Astrocyte of the cerebellum (primary cell): Measurements from ENCODE around the gene FOS.

ENCODE experiments used
- DNase-seq: peaks from one replicate; pipeline ENCODE4 v3.0.0-alpha.2; 2011; ENCODE audit warnings: low read depth
- H3K4me3 ChIP-seq: 2 replicates; pipeline ENCODE4 v1.5.1; 2011; ENCODE audit warnings: mild to moderate bottlenecking, low read depth, low read length, moderate library complexity
- in situ Hi-C: cut with HindIII; loops from 2 replicates; pipeline ENCODE4 v1.10.0; 2017; ENCODE audit warnings: low sequenced_read_pairs
- TF ChIP-seq, protein P1 (sequence below): IDR thresholded peaks from 2 replicates; pipeline ENCODE4 v1.5.1; 2012; ENCODE audit warnings: low read length, low read depth, moderate library complexity, mild to moderate bottlenecking; ENCODE audit errors: missing control alignments

The FOS gene

GRCh38 chr14:75278422-75279152 is at the start of gene FOS:
Gene FOS (plus strand): TSS chr14:75278828. CDS start chr14:75278983, 155 bp downstream.
- peak within 1 kb of the TSS; percentile 97 for H3K4me3 ChIP-seq
- peak; percentile 89 for DNase-seq
- TF ChIP-seq, protein P1, sequence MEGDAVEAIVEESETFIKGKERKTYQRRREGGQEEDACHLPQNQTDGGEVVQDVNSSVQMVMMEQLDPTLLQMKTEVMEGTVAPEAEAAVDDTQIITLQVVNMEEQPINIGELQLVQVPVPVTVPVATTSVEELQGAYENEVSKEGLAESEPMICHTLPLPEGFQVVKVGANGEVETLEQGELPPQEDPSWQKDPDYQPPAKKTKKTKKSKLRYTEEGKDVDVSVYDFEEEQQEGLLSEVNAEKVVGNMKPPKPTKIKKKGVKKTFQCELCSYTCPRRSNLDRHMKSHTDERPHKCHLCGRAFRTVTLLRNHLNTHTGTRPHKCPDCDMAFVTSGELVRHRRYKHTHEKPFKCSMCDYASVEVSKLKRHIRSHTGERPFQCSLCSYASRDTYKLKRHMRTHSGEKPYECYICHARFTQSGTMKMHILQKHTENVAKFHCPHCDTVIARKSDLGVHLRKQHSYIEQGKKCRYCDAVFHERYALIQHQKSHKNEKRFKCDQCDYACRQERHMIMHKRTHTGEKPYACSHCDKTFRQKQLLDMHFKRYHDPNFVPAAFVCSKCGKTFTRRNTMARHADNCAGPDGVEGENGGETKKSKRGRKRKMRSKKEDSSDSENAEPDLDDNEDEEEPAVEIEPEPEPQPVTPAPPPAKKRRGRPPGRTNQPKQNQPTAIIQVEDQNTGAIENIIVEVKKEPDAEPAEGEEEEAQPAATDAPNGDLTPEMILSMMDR, result no peak
- in situ Hi-C loops, result no loop called here

DNA sequence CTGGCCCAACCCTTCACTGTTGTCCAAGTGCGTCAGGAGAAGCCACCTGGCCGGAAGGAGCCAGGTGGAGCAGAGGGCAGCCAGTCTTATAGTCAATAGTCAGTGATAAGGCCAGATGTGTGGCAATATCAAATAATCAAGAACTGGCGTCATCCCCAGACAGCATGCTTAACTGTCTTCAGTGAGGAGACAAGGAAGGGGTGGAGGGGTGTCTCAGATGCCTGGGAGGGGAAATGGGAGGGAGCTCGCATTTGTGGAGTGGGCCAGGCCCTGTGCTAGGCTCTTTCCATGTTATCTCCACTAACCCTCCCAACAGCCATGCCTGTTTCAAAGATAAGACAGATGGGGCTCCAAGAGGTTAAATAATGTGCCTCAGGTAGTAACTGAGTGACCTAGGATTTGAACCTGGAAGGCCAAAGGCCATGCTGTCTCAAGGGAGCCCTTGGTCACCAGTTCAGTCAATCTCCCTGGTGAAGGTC is 48.9 kb upstream of the FOS start:
- in situ Hi-C loops, result no loop called here
- TF ChIP-seq, protein P1, result no peak
- H3K4me3 ChIP-seq, result no peak overlapping the region
- DNase-seq, result no peak

DNA sequence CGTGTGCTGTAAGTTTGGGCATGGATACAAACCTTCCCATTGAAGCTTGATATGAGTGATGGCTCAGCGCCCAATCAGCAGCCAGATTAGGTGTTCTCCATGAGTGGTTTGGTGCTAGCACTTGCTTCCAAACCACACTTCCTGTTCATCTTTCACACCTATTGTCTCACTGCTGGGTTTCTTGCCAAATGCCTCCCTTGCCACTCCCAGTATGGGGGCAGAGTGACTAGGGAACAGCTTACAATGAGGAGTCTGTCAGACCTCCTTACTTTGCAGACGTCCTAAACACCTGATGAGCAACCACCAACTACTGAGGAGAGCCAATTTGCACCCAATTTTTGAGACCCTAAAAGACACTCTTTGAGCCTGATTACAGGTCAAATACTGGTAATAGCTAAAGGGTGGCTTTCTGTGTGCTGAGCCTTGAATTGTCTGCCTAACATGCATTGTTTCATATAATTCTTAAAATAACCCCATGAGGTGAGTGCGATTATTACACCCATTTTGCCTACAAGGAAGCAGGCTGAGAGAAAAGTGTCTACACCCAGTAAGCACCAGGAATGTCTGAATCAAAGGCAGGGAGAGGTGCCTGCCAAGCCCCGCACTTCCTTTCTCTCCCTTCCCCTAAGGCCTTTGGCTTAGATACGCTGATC is 48.4 kb upstream of the FOS start:
- TF ChIP-seq, protein P1, result no peak
- in situ Hi-C loops, result no loop called here
- no peak for DNase-seq
- no peak overlapping the region for H3K4me3 ChIP-seq

DNA sequence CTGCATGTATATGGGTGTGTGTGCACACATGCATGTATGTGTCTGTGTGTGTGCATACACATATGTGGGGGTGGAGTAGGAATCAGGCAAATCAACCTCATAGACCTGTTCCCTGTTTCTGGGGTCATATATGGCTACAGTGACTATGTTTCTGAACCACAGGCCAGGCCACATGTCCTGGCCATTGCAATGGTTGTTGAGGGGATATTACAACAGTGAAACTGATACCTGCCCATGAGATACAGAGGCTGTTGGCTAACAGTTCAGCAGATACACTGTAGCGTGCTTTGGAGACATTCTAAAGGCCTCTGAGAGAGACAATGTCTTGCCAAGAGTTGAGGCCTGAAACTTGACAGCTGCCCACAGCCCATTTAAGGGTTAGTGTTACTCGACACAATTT is 47.3 kb upstream of the FOS start:
- in situ Hi-C loops, result no loop called here

DNA sequence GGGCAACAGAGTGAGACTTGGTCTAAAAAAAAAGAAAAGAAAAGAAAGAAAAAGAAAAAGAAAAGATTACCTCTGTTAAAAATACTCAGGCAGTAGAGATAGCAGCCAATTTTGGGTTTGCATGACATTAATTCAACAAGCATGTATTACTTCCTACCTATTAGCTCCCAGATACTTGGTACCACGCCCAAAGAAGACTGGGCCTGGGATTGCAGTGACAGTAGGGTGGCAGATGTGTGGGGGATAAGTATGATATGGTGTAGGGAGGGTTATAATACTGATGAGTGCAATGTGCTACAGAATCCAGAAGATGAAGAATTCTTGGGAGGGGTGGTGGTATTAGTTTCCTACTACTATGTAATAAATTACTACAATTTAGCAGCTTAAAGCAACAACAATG is 46.4 kb upstream of the FOS start:
- DNase-seq, result no peak
- TF ChIP-seq, protein P1, result no peak
- in situ Hi-C loops, result no loop called here
- H3K4me3 ChIP-seq, result no peak overlapping the region

More for the DNA sequence above, 47.3 kb upstream of the FOS start:
- no peak for DNase-seq
- TF ChIP-seq, protein P1, result no peak
- no peak overlapping the region for H3K4me3 ChIP-seq

- no peak for DNase-seq
- no peak overlapping the region for H3K4me3 ChIP-seq
- TF ChIP-seq, protein P1, result no peak
- in situ Hi-C loops, result no loop called here
Measured at GRCh38 chr14:75232597-75232996, 46.0 kb upstream of the FOS start.
